Activated CD4-positive, alpha-beta T cell treated with anti-CD3 and anti-CD28 coated beads, Interleukin-2, Interleukin-4, amounts not matched to agents 100 ng/mL and 50 ng/mL, durations not matched to agents 16 hours and 8 hours (primary cell): Measurements from ENCODE around the gene PSTPIP1.

Experiments used
- DNase-seq: peaks from one replicate; pipeline ENCODE4 v3.0.0-alpha.2; 2020; ENCODE audit warnings: low spot score

PSTPIP1 gene

GRCh38 chr15:76998663-76999285, 3.8 kb downstream of the PSTPIP1 start:
- DNase-seq, result no peak

DNA sequence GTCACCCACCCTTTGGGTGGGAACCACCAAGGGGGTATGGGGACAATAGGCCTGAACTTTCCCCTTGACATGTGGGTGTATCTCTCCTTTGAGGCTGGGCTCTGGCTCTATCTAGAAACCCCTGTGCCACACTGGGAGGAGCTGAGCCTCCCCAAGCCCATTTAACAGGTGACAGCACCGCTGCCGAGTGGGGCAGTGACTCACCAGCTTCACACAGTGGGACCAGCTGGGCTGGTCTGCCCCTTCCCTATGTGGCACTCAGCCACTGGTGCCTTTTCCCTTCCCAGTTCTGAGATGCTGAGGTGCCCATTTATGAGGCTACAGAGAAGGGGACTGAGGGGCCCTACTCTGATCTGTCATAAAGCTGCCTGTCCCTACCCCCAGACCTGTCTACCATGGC, 5.1 kb downstream of the PSTPIP1 start:
- no peak for DNase-seq

DNA sequence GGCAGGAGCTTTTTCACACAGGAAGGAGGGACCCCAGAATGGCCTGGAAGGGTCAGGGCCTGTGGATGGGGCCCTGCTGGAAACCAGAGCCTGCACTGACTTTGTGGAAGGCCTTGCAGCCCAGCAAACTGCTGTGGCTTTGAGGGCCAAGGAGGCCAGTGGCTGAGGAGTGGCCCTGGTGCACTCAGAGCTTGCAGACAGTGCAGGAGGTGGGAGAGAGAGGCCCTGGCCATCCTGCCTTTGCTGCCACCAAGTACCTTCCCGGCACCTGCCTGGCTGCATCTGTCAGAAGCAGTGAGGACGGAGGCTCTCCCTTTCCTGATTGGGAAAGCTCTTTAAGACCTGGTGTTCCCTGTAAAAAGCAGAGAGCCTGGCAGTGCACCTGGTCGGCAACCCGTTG, 6.4 kb downstream of the PSTPIP1 start:
- DNase-seq, result no peak

GRCh38 chr15:77001966-77002365, 7.0 kb downstream of the PSTPIP1 start:
- no peak for DNase-seq

DNA sequence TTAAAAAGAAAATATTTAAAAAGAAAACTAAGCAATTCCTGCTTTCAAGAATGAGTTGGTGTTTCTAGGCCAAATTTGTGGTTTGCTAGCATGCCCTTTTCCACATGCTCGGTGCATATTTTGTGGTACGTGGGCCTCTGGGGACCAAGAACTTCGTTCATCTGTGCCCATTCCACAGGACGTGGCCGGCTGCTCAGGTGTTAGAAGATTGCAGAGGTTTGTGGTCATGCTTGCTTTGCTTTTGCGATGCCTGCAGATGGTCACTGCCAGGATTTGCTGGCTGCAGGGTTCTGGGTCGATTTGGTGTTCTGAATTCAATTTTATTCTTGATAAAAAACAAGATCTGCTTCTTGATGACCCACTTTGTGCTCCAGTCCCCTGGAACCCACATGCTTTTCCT, 7.5 kb downstream of the PSTPIP1 start:
- DNase-seq, result no peak

GRCh38 chr15:77002954-77003912, 8.3 kb downstream of the PSTPIP1 start:
- peak; percentile 88 for DNase-seq

DNA sequence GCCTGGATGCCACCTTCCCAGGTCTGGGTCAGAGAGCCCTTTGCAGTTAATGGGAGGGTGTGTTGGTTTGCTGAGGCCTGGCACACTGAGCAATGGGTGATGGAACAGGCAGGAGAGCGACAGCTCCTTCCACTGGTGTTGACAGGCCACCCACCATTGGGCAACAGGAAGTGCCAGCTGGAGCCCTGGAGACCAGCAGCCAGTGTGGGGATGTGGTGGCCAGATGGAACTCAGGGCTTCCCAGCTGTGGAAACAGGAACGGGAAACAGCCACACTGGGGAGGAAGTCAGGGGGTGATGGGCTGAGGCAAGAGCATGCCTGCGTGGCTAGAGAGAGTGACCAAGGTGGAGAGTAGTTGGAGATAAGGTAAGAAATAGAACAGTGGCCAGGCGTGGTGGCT, 9.3 kb downstream of the PSTPIP1 start:
- DNase-seq, result no peak

DNA sequence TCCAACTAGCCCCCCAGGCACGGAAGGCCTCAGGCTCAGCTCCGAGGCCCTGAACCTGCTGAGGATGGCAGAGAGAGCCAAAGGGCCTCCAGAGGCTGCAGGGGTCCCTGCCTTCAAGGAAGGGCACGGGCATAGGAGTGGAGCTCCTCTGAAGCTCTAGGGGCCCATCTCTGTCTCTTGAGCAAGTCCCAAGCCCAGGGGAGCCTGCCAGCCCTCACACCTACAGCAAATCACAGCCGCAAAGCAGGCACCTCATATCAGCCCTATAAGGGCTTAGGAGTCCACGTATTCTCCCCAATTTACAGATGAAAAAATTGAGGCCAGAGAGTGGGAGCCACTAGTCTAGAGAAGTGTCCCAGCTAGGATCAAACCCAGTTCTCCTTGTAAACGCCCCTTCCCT, 14.2 kb downstream of the PSTPIP1 start:
- DNase-seq, result no peak

GRCh38 chr15:77009646-77010311, 14.9 kb downstream of the PSTPIP1 start:
- no peak for DNase-seq

- DNase-seq, result no peak
These were observed 15.4 kb downstream of the PSTPIP1 start for GRCh38 chr15:77010312-77010686.

DNA sequence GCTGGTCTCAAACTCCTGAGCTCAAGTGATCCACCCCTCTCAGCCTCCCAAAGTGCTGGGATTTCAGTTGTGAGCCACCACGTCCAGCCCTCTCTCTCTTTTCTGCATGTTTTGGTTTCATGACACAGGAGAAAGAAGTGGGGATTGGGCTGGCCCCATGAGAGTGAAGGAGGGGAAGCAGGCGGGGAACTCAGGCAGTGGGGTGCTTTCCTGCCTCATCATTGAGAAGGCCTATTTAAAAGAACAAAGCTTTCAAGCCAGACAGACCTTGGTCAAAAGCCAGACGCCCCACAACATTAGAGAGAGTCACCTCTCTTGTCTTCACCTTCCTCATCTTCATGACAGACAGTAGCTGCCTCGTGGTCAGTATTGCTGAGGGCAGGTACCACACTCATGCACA, 15.9 kb downstream of the PSTPIP1 start:
- no peak for DNase-seq

GRCh38 chr15:77012117-77012712, 17.3 kb downstream of the PSTPIP1 start:
- DNase-seq, result no peak

GRCh38 chr15:77012868-77013267, 17.9 kb downstream of the PSTPIP1 start:
- no peak for DNase-seq

DNA sequence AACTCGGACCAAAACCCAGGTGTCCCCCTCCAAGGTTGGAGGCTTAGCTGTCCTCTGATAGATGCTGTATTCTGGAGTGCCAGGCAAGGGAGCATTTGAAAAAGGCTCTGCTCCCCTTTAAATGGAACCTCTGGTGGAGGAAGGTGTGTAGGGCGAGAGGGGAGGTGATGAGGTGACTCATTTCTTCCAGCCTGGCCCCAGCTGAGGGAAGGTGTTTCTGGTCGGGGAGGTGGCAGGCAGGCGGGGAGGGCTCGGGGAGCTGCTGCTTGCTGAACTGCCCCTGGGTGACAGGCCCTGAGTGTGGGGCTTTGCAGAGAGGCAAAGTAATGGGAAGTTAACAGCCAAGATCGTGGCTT, 18.8 kb downstream of the PSTPIP1 start:
- DNase-seq, result peak; percentile 90

- no peak for DNase-seq
These were observed 19.5 kb downstream of the PSTPIP1 start for GRCh38 chr15:77014132-77015081.

- no peak for DNase-seq
These were observed 20.9 kb downstream of the PSTPIP1 start for GRCh38 chr15:77015646-77016320.

DNA sequence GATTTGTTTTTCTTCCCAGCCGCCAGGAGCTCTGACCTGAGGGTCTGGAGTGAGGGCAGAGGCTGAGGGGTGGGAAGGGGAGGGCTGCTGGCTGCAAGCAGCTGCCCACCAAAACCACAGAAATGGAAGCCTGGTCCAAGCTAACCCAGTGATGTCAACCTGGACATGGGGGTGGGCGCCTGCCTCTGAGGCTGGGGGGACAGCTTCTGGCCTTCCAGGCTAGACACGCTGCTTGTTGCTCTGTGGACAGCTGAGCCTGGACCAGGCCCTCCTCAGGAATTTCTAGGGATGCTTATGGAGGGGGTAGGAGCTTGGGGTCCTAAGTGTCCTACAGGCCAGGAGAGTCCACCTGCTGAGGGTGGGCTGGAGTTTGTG, 21.4 kb downstream of the PSTPIP1 start:
- no peak for DNase-seq

DNA sequence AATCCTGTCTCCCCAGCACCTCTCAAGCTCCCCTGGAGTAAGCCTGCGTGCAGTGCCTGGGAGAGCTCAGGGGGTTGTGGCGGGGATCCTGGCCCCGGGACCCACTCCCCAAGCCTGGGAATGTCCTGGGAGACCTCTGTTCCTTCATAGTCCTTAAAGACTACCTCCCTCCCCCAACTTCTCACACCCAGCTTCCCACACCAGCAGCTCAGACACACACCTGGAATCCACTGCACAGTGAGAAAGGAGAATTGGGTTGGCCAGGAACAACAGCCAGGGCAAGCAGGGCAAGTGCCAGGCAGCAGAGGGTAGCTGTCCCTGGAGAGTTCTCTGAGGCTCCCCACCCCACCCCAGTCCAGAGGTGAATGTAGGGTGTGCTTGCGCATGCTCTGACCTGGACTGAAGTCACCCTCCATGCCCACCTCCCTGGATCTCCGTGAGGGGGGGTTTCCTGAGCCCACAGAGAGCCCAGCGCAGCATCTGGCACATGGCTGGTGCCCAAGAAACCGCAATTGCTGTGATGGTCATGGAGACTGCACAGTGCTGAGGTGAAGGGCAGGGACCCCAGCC, 22.2 kb downstream of the PSTPIP1 start:
- no peak for DNase-seq

DNA sequence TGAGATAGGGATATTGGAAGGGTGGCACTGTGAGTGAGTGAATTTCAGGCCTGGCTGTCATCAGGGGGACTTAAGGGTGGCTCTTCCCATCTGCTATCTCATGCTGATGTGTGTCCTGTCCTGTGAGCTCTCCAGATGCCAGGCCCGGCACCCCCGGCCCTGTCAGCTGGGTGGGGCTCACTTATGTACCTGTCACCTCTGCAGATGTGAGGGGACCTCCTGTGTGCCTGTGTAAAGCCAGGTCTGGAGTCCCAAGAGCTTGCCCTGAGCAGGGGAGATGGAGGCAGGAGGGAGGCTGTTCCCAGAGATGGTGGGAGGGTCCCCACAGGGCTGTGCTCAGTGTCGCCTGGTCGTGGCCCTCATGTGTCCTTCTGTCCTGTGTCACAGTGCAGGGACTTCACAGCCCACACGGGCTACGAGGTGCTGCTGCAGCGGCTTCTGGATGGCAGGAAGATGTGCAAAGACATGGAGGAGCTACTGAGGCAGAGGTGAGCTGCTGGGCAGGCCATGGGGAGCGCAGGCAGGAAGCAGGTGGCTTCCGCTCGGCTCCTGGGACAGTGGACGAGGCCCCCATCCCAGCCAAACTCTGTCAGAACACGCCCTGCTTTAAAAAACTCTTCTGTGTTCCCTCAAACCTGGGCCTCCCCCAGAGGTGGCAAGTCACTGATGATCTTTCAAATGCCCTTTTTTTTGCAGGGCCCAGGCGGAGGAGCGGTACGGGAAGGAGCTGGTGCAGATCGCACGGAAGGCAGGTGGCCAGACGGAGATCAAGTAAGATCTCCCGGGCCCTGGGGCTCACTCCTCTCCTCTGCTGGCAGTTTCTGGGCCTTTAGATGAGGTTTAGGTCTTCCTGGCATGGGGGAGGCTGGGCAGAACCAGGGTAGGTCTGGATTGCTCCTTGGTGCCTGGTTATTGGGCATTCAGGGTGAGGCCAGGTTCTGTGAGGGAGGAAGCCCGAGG, 23.1 kb downstream of the PSTPIP1 start:
- no peak for DNase-seq
